OCI-LY1 (cell line): ENCODE data around the gene TSPAN12.

Experiments used
- H2AFZ ChIP-seq: fragments of 200-600 bp; sonication (generic), shearing (Covaris generic); 2 replicates; pipeline ENCODE4 v1.6.0; 2014; ENCODE audit warnings: antibody characterized with exemption, mild to moderate bottlenecking, low read length
- H3F3A ChIP-seq: fragments of 200-600 bp; sonication (generic), shearing (Covaris generic); 2 replicates; pipeline ENCODE4 v1.6.0; 2014; ENCODE audit warnings: mild to moderate bottlenecking, antibody characterized with exemption, low read length, moderate library complexity; ENCODE audit not compliant: insufficient read depth
- H3K27ac ChIP-seq: fragments of 200-600 bp; sonication (generic); 2 replicates; pipeline ENCODE4 v1.5.1; 2014; ENCODE audit warnings: low read length, mixed run types, mild to moderate bottlenecking, low read depth; ENCODE audit not compliant: poor library complexity, severe bottlenecking
- H3K27me3 ChIP-seq: fragments of 200-600 bp; sonication (generic); 2 replicates; pipeline ENCODE4 v1.6.0; 2014; ENCODE audit warnings: antibody characterized with exemption, mild to moderate bottlenecking, low read length, moderate library complexity; ENCODE audit not compliant: insufficient read depth
- H3K36me3 ChIP-seq: fragments of 200-600 bp; sonication (generic); 2 replicates; pipeline ENCODE4 v1.6.1; 2014; ENCODE audit warnings: mild to moderate bottlenecking, antibody characterized with exemption, low read length, moderate library complexity, mixed read lengths; ENCODE audit not compliant: insufficient read depth
- H3K4me1 ChIP-seq: fragments of 200-600 bp; sonication (generic); 2 replicates; pipeline ENCODE4 v1.5.1; 2014; ENCODE audit warnings: mild to moderate bottlenecking, low read length, moderate library complexity; ENCODE audit not compliant: insufficient read depth, severe bottlenecking
- H3K4me2 ChIP-seq: fragments of 200-600 bp; sonication (generic), shearing (Covaris generic); 2 replicates; pipeline ENCODE4 v1.6.1; 2014; ENCODE audit warnings: low read length
- H3K4me3 ChIP-seq: fragments of 200-600 bp; sonication (generic); 2 replicates; pipeline ENCODE4 v1.5.1; 2014; ENCODE audit warnings: low read length, low read depth, mild to moderate bottlenecking, mixed read lengths; ENCODE audit not compliant: poor library complexity, severe bottlenecking
- H3K79me2 ChIP-seq: fragments of 200-600 bp; shearing (Covaris generic); 2 replicates; pipeline ENCODE4 v1.6.1; 2016; ENCODE audit warnings: mixed run types, low read length, mixed read lengths; ENCODE audit not compliant: insufficient read depth
- H3K9ac ChIP-seq: fragments of 200-600 bp; sonication (generic), shearing (Covaris generic); 2 replicates; pipeline ENCODE4 v1.6.1; 2014; ENCODE audit warnings: mild to moderate bottlenecking, low read length, mixed read lengths
- H3K9me2 ChIP-seq: fragments of 200-600 bp; sonication (generic), shearing (Covaris generic); 2 replicates; pipeline ENCODE4 v1.6.1; 2014; ENCODE audit warnings: low read depth, mild to moderate bottlenecking, low read length, mixed read lengths
- H3K9me3 ChIP-seq: fragments of 200-600 bp; shearing (Covaris generic); 2 replicates; pipeline ENCODE4 v1.6.1; 2014; ENCODE audit warnings: low read length, mixed read lengths
- H4K20me1 ChIP-seq: fragments of 200-600 bp; sonication (generic), shearing (Covaris generic); 2 replicates; pipeline ENCODE4 v1.6.0; 2016; ENCODE audit warnings: mild to moderate bottlenecking, low read length; ENCODE audit not compliant: insufficient read depth
- CTCF ChIP-seq: fragments of 200-600 bp; sonication (generic), shearing (Covaris generic); IDR thresholded peaks from 2 replicates; pipeline ENCODE4 v1.5.1; 2017; ENCODE audit warnings: mild to moderate bottlenecking, antibody characterized with exemption, low read length, moderate library complexity, mixed read lengths
- EZH2 ChIP-seq: fragments of 200-600 bp; sonication (generic), shearing (Covaris generic); IDR thresholded peaks from 2 replicates; pipeline ENCODE4 v1.8.0; 2017; ENCODE audit warnings: borderline replicate concordance, mixed run types, mild to moderate bottlenecking, antibody characterized with exemption, low read length, moderate library complexity, mixed read lengths

The TSPAN12 gene

GRCh38 chr7:120741371-120742042, 116.4 kb downstream of the TSPAN12 start:
- Histone ChIP-seq H3K36me3 (no peaks in the 10 kb centered on the region), H4K20me1 (no peaks in the 10 kb centered on the region), H3K4me2 (no peak overlapping the region), H3K9me2 (no peaks in the 10 kb centered on the region), H3K4me3 (no peak overlapping the region), H3K27ac (no peak overlapping the region), H3K79me2 (no peaks in the 10 kb centered on the region), H3K27me3 (no peaks in the 10 kb centered on the region), H3F3A (no peaks in the 10 kb centered on the region), H3K4me1 (no peaks in the 10 kb centered on the region), H3K9me3 (no peaks in the 10 kb centered on the region), H3K9ac (no peak overlapping the region), H2AFZ (no peak overlapping the region)
- TF ChIP-seq EZH2 (no peak), CTCF (no peak)

GRCh38 chr7:120740348-120740747, 117.6 kb downstream of the TSPAN12 start:
- no peaks in the 10 kb centered on the region for H3K9me3 ChIP-seq

DNA sequence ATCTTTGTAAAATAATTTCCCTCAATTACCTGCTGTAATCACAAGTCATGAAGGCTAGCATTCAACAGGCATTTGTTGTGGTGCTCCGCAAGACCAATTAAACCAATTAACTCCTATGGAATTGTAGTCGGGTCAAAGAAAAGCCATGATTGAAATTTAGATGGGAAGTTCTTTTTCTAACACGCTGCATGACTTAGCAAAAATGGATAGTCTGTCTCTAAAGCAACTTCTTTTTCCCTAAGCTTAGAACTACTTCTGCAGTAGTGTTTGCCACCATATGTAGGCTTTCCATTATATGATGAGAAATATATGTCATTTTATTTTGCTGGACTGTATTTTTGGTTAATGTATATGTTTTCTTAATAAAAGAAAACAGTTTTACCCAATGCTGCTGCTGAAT, 119.1 kb downstream of the TSPAN12 start:
- no peak overlapping the region for H2AFZ ChIP-seq
- no peak overlapping the region for H3K4me3 ChIP-seq
- no peaks in the 10 kb centered on the region for H3K27me3 ChIP-seq
- no peaks in the 10 kb centered on the region for H3K9me2 ChIP-seq
- no peaks in the 10 kb centered on the region for H3F3A ChIP-seq
- no peak overlapping the region for H3K27ac ChIP-seq
- H3K9ac ChIP-seq = no peak overlapping the region
- H4K20me1 ChIP-seq = no peaks in the 10 kb centered on the region
- H3K79me2 ChIP-seq = no peaks in the 10 kb centered on the region
- H3K36me3 ChIP-seq = no peaks in the 10 kb centered on the region
- no peak overlapping the region for H3K4me2 ChIP-seq
- no peak for TF ChIP-seq CTCF
- no peaks in the 10 kb centered on the region for H3K4me1 ChIP-seq
- H3K9me3 ChIP-seq = no peaks in the 10 kb centered on the region

More at GRCh38 chr7:120740348-120740747, 117.6 kb downstream of the TSPAN12 start:
- H3K79me2 ChIP-seq = no peaks in the 10 kb centered on the region
- H2AFZ ChIP-seq = no peak overlapping the region
- no peak overlapping the region for H3K9ac ChIP-seq
- TF ChIP-seq CTCF (no peak), EZH2 (no peak)
- H3K4me3 ChIP-seq = no peak overlapping the region
- no peaks in the 10 kb centered on the region for H3K4me1 ChIP-seq
- H3F3A ChIP-seq = no peaks in the 10 kb centered on the region
- H3K27ac ChIP-seq = no peak overlapping the region
- no peak overlapping the region for H3K4me2 ChIP-seq
- H3K9me2 ChIP-seq = no peaks in the 10 kb centered on the region
- H3K36me3 ChIP-seq = no peaks in the 10 kb centered on the region
- no peaks in the 10 kb centered on the region for H4K20me1 ChIP-seq
- no peaks in the 10 kb centered on the region for H3K27me3 ChIP-seq
